ENCODE results near the gene BMP6. TPM values are rescaled to one million over a fixed set of nuclear protein-coding genes. Genes with fewer than 3 reads are reported as not detected.
A peak's percentile ranks its signal among the peaks of the same experiment; 100 is the strongest.

BMP6 gene
- total and polyA plus RNA-seq, 2 donors from 2014 or later: 5.0 to 10.0 TPM

- H3K27me3 ChIP-seq (ENCODE audit: control insufficient read depth, insufficient read depth, low read length): no peaks in the 10 kb centered on the region
- TF ChIP-seq CTCF (IDR thresholded peaks at IDR 0.05; ENCODE audit: borderline replicate concordance, extremely low read depth, insufficient read depth): no peak
- intact Hi-C loops (cut with DNase I): no loop called here
Observed at GRCh38 chr6:7759320-7759719, 33.4 kb downstream of the BMP6 start.

DNA sequence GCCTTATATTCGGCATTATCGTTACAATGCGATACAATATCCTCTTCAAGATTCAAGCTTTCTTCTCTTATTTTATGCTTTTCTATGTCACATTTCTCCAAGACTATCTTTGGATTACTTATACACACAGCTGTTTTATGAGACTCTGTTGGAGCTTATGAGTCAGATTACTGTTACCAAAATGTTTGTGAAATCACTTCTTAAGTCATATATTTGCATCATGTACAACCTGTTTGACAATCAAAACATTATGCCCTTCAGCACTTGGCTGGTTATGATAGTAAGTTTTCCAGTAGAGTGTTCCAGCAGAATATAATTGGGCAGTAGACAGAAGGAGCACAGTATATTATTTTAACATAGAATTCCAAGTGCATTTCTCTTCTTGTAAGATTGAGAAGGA, 35.2 kb downstream of the BMP6 start:
- Histone ChIP-seq H3K9ac (ENCODE audit: low read length in 3 of 3) (no peak overlapping the region), H3K4me3 (ENCODE audit: low read length in 3 of 3) (no peak overlapping the region), H3K4me1 (ENCODE audit: control insufficient read depth in 2 of 3, insufficient read depth in 2 of 3, low read depth in 1 of 3, low read length in 3 of 3) (no peaks in the 10 kb centered on the region), H3K9me3 (ENCODE audit: control insufficient read depth in 2 of 3, insufficient read depth in 1 of 3, low read length in 3 of 3) (peaks cover 0 to 2% (median 0%) of the 10 kb centered on the region in 3 donors), H3K27me3 (ENCODE audit: control insufficient read depth, insufficient read depth, low read length) (no peaks in the 10 kb centered on the region), H3K36me3 (ENCODE audit: control insufficient read depth in 2 of 3, insufficient read depth in 3 of 3, low read length in 3 of 3) (no peaks in the 10 kb centered on the region), H3K27ac (ENCODE audit: low read depth in 2 of 2, low read length in 2 of 2) (no peak overlapping the region)
- DNase-seq (no peak), FAIRE-seq (no peak)
- intact Hi-C loops (cut with DNase I): no loop called here
- no peak for TF ChIP-seq CTCF (IDR thresholded peaks at IDR 0.05; ENCODE audit: borderline replicate concordance, extremely low read depth, insufficient read depth)

More at GRCh38 chr6:7759320-7759719, 33.4 kb downstream of the BMP6 start:
- no peak overlapping the region for H3K27ac ChIP-seq (ENCODE audit: low read depth in 2 of 2, low read length in 2 of 2)
- H3K4me3 ChIP-seq (ENCODE audit: low read length in 3 of 3): no peak overlapping the region
- H3K36me3 ChIP-seq (ENCODE audit: control insufficient read depth in 2 of 3, insufficient read depth in 3 of 3, low read length in 3 of 3): no peaks in the 10 kb centered on the region
- no peak for DNase-seq
- H3K4me1 ChIP-seq (ENCODE audit: control insufficient read depth in 2 of 3, insufficient read depth in 2 of 3, low read depth in 1 of 3, low read length in 3 of 3): no peaks in the 10 kb centered on the region
- no peak for FAIRE-seq
- no peak overlapping the region for H3K9ac ChIP-seq (ENCODE audit: low read length in 3 of 3)
- peaks cover 0 to 2% (median 0%) of the 10 kb centered on the region in 3 donors for H3K9me3 ChIP-seq (ENCODE audit: control insufficient read depth in 2 of 3, insufficient read depth in 1 of 3, low read length in 3 of 3)

DNA sequence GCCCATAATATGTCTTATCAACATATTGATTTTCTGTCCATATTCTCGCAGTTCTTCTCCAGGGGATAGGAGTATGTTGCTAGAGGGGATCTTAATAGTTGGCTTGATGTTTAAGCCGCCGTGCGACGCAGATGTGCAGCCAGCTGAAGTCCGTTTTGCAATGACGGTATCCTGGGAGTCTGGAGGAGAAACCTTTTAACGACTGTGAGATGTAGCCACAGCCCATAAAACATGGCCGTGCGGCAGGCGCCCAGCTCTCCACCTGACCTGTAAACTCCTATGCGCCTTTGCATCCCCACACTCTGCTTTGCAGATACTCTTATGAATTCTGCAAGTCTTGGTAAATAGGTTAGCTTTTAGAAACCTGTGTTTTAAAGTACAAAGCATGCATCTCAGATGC, 36.9 kb downstream of the BMP6 start:
- no peaks in the 10 kb centered on the region for H3K36me3 ChIP-seq (ENCODE audit: control insufficient read depth in 2 of 3, insufficient read depth in 3 of 3, low read length in 3 of 3)
- no peak overlapping the region for H3K4me3 ChIP-seq (ENCODE audit: low read length in 3 of 3)
- FAIRE-seq (no peak), DNase-seq (peak in 3 of 5 donors; percentile 26 to 39 (median 37))
- H3K9me3 ChIP-seq (ENCODE audit: control insufficient read depth in 2 of 3, insufficient read depth in 1 of 3, low read length in 3 of 3): no peaks in the 10 kb centered on the region
- H3K27me3 ChIP-seq (ENCODE audit: control insufficient read depth, insufficient read depth, low read length): no peaks in the 10 kb centered on the region
- intact Hi-C loops (cut with DNase I): no loop called here
- no peak for TF ChIP-seq CTCF (IDR thresholded peaks at IDR 0.05; ENCODE audit: borderline replicate concordance, extremely low read depth, insufficient read depth)
- no peaks in the 10 kb centered on the region for H3K4me1 ChIP-seq (ENCODE audit: control insufficient read depth in 2 of 3, insufficient read depth in 2 of 3, low read depth in 1 of 3, low read length in 3 of 3)
- no peak overlapping the region for H3K27ac ChIP-seq (ENCODE audit: low read depth in 2 of 2, low read length in 2 of 2)
- no peak overlapping the region for H3K9ac ChIP-seq (ENCODE audit: low read length in 3 of 3)

DNA sequence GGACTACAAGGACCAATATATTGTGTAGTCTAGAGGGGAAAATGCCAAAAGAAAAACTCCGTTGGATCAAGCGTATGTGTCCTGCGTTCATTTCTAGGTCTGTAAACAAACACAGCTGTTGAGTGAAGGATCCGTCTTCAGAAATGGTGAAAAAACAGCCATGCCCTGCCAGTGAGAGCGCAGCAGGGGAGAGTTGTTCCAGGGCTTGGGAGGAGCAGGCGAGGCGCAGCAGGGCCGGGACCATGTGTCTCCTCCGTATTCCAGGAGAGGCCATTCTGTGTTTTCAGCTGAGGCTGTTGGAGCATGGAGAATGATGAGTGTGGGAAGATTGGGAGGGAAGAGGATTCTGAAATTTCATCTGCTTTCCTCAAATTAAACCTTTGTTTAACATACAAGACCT, 38.0 kb downstream of the BMP6 start:
- no peaks in the 10 kb centered on the region for H3K36me3 ChIP-seq (ENCODE audit: control insufficient read depth in 2 of 3, insufficient read depth in 3 of 3, low read length in 3 of 3)
- no peak overlapping the region for H3K4me3 ChIP-seq (ENCODE audit: low read length in 3 of 3)
- FAIRE-seq (no peak), DNase-seq (peak in 4 of 5 donors; percentile 61 to 85 (median 74))
- no peaks in the 10 kb centered on the region for H3K27me3 ChIP-seq (ENCODE audit: control insufficient read depth, insufficient read depth, low read length)
- intact Hi-C loops (cut with DNase I): no loop called here
- TF ChIP-seq CTCF (IDR thresholded peaks at IDR 0.05; ENCODE audit: borderline replicate concordance, extremely low read depth, insufficient read depth): no peak
- no peak overlapping the region for H3K9ac ChIP-seq (ENCODE audit: low read length in 3 of 3)
- H3K4me1 ChIP-seq (ENCODE audit: control insufficient read depth in 2 of 3, insufficient read depth in 2 of 3, low read depth in 1 of 3, low read length in 3 of 3): no peaks in the 10 kb centered on the region
- no peaks in the 10 kb centered on the region for H3K9me3 ChIP-seq (ENCODE audit: control insufficient read depth in 2 of 3, insufficient read depth in 1 of 3, low read length in 3 of 3)
- no peak overlapping the region for H3K27ac ChIP-seq (ENCODE audit: low read depth in 2 of 2, low read length in 2 of 2)
